SK-N-SH (cell line): Measurements from ENCODE around the gene SPDL1.

Source experiments
- CTCF ChIP-seq: fragments of 200-600 bp; sonication (generic); IDR thresholded peaks from 2 replicates; pipeline ENCODE4 v1.6.1; 2017; ENCODE audit warnings: antibody characterized with exemption, mild to moderate bottlenecking, moderate library complexity
- EP300 ChIP-seq, 2 experiments: IDR thresholded peaks; 2 replicates each; pipeline versions ENCODE4 v1.4.0 to v1.6.1; 2012; ENCODE audit warnings: borderline replicate concordance in 1 of 2, low read depth in 1 of 2, low read length in 1 of 2
- JUND ChIP-seq: IDR thresholded peaks from 2 replicates; pipeline ENCODE4 v1.4.0; 2012
- POLR2AphosphoS5 ChIP-seq: IDR thresholded peaks from 2 replicates; pipeline ENCODE4 v1.6.1; 2012; ENCODE audit warnings: low read depth, low read length

DNA sequence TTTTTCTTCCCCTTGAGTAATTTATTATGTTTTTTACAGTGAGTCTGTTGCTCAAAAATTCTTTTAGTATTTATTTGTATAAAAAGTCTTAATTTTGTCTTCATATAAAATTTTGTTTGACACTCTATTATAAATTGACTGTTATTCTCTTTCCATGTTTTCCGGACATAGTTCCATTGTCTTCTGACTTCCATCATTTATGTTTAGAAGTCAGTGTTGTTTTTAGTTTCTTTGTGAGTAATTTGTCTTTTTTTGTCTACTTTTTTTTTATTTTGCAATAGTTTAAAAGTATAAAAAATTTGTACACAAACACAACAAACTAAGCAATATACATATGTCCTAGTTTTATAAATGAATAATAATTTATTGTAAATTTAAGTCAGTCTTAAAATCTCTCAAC is 25.7 kb upstream of the SPDL1 start:
- TF ChIP-seq CTCF, result no peak
- no peak for TF ChIP-seq EP300 (IDR thresholded peaks at IDR 0.05; ENCODE audit: borderline replicate concordance in 1 of 2, low read depth in 1 of 2, low read length in 1 of 2)
- TF ChIP-seq POLR2AphosphoS5, result no peak
- TF ChIP-seq JUND, result no peak
